ENCODE results near the gene KIRREL3. TPM values are rescaled to one million over a fixed set of nuclear protein-coding genes. Genes with fewer than 3 reads are reported as not detected.

KIRREL3 gene
- total and polyA plus RNA-seq, 9 of the 15 experiments (the other 6 are each of a cell fraction or from before 2014, with no cell fraction given) = 0.04 to 0.10 TPM; not detected in 7

DNA sequence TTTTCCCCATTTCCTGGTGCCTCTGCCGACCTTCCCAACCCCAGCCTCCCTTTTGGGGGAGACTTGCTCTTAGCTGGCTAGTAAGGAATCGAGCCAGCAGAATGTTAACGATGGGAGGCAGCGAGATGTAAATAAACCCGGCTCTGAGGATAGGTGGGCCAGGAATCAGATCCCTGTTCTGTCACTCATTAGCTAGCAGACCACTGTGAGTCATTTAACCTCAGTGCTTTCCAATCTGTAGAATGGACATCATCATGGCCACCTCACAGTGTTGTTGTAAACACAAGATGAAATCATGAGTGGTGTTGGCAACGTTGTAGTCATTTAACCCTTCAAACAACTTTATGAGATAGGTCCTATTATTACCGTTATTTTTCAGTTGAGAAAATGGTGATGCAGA lies 208.6 kb downstream of the KIRREL3 start (continued):
- TF ChIP-seq, protein P1, sequence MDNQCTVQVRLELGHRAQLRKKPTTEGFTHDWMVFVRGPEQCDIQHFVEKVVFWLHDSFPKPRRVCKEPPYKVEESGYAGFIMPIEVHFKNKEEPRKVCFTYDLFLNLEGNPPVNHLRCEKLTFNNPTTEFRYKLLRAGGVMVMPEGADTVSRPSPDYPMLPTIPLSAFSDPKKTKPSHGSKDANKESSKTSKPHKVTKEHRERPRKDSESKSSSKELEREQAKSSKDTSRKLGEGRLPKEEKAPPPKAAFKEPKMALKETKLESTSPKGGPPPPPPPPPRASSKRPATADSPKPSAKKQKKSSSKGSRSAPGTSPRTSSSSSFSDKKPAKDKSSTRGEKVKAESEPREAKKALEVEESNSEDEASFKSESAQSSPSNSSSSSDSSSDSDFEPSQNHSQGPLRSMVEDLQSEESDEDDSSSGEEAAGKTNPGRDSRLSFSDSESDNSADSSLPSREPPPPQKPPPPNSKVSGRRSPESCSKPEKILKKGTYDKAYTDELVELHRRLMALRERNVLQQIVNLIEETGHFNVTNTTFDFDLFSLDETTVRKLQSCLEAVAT (IDR thresholded peaks at IDR 0.05) = no peak
- no peak for TF ChIP-seq SREBF2 (CRISPR knock-in tag; IDR thresholded peaks at IDR 0.05)
- TF ChIP-seq TOE1 (IDR thresholded peaks at IDR 0.05; ENCODE audit: borderline replicate concordance) = no peak
- no peak for TF ChIP-seq TOE1 (CRISPR knock-in tag; IDR thresholded peaks at IDR 0.05; ENCODE audit: borderline replicate concordance, low read depth)
- TF ChIP-seq TAL1 (IDR thresholded peaks at IDR 0.05) = no peak
- no peak for TF ChIP-seq UBTF (IDR thresholded peaks at IDR 0.05; ENCODE audit: borderline replicate concordance in 1 of 2, low read depth in 2 of 2, low read length in 2 of 2)

GRCh38 chr11:126791446-126791845 lies 209.1 kb downstream of the KIRREL3 start:
- no peak overlapping the region for H2AFZ ChIP-seq (ENCODE audit: low read depth, low read length)
- ChIA-PET POLR2A (no interaction called here), CTCF (ENCODE audit: low intra/inter-chr PET ratio) (no interaction called here)
- H3K27ac ChIP-seq (ENCODE audit: extremely low read depth, low read depth, low read length) = no peak overlapping the region
- H3K36me3 ChIP-seq (ENCODE audit: control insufficient read depth, insufficient read depth, low read length) = no peaks in the 10 kb centered on the region
- H3K79me2 ChIP-seq (ENCODE audit: control insufficient read depth, insufficient read depth, low read length) = no peaks in the 10 kb centered on the region
- DNase-seq (ENCODE audit: extremely low read depth in 1 of 4, low spot score in 3 of 4) (no peak), FAIRE-seq (no peak), ATAC-seq (no peak)
- in situ Hi-C loops (cut with MboI) = no loop called here
- intact Hi-C loops (cut with micrococcal nuclease) = no loop called here
- BruUV-seq (replicated peaks) = no TSS peak
- H3K4me2 ChIP-seq (ENCODE audit: insufficient read depth, low read length) = no peak overlapping the region
- H3K9me3 ChIP-seq (replicated peaks; ENCODE audit: control insufficient read depth, insufficient read depth, low read depth, low read length) = no peaks in the 10 kb centered on the region
- H3K4me3 ChIP-seq = no peak overlapping the region
- H3K4me1 ChIP-seq (replicated peaks in 1 of 2; ENCODE audit: control insufficient read depth in 2 of 2, insufficient read depth in 2 of 2, low read length in 2 of 2) = no peaks in the 10 kb centered on the region
- no peak overlapping the region for H3K9ac ChIP-seq (ENCODE audit: insufficient read depth in 1 of 2, low read depth in 2 of 2, low read length in 2 of 2)
- H4K20me1 ChIP-seq (replicated peaks; ENCODE audit: control insufficient read depth, insufficient read depth, low read length) = 0 out of 2 replicates have a peak, but pooled peaks cover 4% of the 10 kb centered on the region
- H3K9me1 ChIP-seq (ENCODE audit: control insufficient read depth, insufficient read depth, low read length) = no peaks in the 10 kb centered on the region
- peaks cover 0 to 9% of the 10 kb centered on the region in 2 experiments; a peak in 1 of 5 replicates for H3K27me3 ChIP-seq (ENCODE audit: control insufficient read depth in 2 of 2, insufficient read depth in 2 of 2, low read length in 2 of 2)
- WGBS (ENCODE audit: insufficient coverage, low coverage, missing lambda C conversion rate) = 0% methylated on average over 3 of the region's 3 CpGs
- no peak for TF ChIP-seq MEF2D (tag; conservative IDR thresholded peaks at IDR 0.05; ENCODE audit: low read depth)
- TF ChIP-seq RAD21 (CRISPR knock-in tag; conservative IDR thresholded peaks at IDR 0.05 in 1 of 2, IDR thresholded peaks at IDR 0.05 in 1 of 2) = no peak
- TF ChIP-seq HMG20B (CRISPR knock-in tag; IDR thresholded peaks at IDR 0.05) = no peak
- TF ChIP-seq, protein P2, sequence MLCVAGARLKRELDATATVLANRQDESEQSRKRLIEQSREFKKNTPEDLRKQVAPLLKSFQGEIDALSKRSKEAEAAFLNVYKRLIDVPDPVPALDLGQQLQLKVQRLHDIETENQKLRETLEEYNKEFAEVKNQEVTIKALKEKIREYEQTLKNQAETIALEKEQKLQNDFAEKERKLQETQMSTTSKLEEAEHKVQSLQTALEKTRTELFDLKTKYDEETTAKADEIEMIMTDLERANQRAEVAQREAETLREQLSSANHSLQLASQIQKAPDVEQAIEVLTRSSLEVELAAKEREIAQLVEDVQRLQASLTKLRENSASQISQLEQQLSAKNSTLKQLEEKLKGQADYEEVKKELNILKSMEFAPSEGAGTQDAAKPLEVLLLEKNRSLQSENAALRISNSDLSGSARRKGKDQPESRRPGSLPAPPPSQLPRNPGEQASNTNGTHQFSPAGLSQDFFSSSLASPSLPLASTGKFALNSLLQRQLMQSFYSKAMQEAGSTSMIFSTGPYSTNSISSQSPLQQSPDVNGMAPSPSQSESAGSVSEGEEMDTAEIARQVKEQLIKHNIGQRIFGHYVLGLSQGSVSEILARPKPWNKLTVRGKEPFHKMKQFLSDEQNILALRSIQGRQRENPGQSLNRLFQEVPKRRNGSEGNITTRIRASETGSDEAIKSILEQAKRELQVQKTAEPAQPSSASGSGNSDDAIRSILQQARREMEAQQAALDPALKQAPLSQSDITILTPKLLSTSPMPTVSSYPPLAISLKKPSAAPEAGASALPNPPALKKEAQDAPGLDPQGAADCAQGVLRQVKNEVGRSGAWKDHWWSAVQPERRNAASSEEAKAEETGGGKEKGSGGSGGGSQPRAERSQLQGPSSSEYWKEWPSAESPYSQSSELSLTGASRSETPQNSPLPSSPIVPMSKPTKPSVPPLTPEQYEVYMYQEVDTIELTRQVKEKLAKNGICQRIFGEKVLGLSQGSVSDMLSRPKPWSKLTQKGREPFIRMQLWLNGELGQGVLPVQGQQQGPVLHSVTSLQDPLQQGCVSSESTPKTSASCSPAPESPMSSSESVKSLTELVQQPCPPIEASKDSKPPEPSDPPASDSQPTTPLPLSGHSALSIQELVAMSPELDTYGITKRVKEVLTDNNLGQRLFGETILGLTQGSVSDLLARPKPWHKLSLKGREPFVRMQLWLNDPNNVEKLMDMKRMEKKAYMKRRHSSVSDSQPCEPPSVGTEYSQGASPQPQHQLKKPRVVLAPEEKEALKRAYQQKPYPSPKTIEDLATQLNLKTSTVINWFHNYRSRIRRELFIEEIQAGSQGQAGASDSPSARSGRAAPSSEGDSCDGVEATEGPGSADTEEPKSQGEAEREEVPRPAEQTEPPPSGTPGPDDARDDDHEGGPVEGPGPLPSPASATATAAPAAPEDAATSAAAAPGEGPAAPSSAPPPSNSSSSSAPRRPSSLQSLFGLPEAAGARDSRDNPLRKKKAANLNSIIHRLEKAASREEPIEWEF (CRISPR knock-in tag; IDR thresholded peaks at IDR 0.05) = no peak

All from K562 (cell line).